Measurements from ENCODE around the gene CCDC15.
"Not testable (repeated sequence)": the region's sequence is repeated elsewhere in the genome, so short reads cannot be mapped to it uniquely, and the experiment has no call there.

The CCDC15 gene

DNA sequence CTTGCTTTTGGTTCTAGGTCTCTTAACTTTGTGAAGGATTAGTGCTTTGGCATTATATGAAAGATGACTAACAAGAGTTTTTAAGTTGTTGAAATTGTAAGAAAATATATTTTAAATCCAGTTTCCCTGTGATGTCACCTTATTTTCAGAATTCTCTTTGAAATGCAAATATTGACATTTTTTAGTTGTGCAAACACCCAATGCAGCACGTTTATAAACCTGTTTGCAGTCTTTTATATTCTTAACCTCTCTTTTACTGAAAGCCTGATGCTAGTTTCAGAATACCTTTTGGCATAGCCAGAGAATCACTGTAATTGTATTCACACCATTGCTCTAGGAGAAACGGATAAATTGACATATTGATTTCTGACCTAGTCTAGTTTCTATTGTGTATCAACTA, 66.3 kb downstream of the CCDC15 start:
- no peak overlapping the region for H3K4me2 ChIP-seq (ENCODE audit: low read length)
- H3K9ac ChIP-seq (ENCODE audit: low read depth, low read length), result no peak overlapping the region
- H3K9me3 ChIP-seq (replicated peaks; ENCODE audit: low read length), result no peaks in the 10 kb centered on the region
- no peaks in the 10 kb centered on the region for H3K36me3 ChIP-seq (ENCODE audit: insufficient read depth, low read length)
- H3K4me1 ChIP-seq (ENCODE audit: control insufficient read depth, insufficient read depth, low read length), result no peaks in the 10 kb centered on the region
- no peaks in the 10 kb centered on the region for H3K27me3 ChIP-seq (ENCODE audit: control insufficient read depth, insufficient read depth, low read length)
- no peak overlapping the region for H3K4me3 ChIP-seq (ENCODE audit: low read length)

GRCh38 chr11:125022551-125022950, 68.5 kb downstream of the CCDC15 start:
- Histone ChIP-seq H3K9me3 (replicated peaks; ENCODE audit: low read length) (no peaks in the 10 kb centered on the region), H3K27me3 (ENCODE audit: control insufficient read depth, insufficient read depth, low read length) (no peaks in the 10 kb centered on the region), H3K36me3 (ENCODE audit: insufficient read depth, low read length) (no peaks in the 10 kb centered on the region), H3K9ac (ENCODE audit: low read depth, low read length) (no peak overlapping the region), H3K4me3 (ENCODE audit: low read length) (no peak overlapping the region), H3K4me2 (ENCODE audit: low read length) (no peak overlapping the region), H3K4me1 (ENCODE audit: control insufficient read depth, insufficient read depth, low read length) (no peaks in the 10 kb centered on the region)

DNA sequence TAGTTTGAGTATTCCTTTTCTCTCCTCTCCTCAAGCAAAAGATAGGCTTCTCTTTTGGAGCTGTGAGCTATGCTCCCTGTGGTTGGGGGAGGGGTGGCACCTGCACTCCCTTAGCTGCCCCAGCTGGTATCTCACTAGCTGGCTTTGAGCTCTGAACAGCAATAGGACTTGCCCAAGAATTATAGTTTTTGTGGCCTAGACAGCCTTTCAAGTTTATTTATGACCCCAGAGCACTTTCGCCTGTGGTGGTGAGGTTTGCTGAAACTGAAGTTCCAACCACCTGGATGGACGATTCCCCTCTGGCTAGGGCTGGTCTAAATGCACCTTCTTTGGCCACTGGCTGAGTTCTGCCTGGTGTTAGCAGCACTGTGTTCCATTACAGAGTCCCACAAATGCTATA, 72.0 kb downstream of the CCDC15 start:
- Histone ChIP-seq H3K4me2 (ENCODE audit: low read length) (no peak overlapping the region), H3K27me3 (ENCODE audit: control insufficient read depth, insufficient read depth, low read length) (no peaks in the 10 kb centered on the region), H3K9ac (ENCODE audit: low read depth, low read length) (no peak overlapping the region), H3K4me3 (ENCODE audit: low read length) (no peak overlapping the region), H3K36me3 (ENCODE audit: insufficient read depth, low read length) (no peaks in the 10 kb centered on the region), H3K4me1 (ENCODE audit: control insufficient read depth, insufficient read depth, low read length) (no peaks in the 10 kb centered on the region), H3K9me3 (replicated peaks; ENCODE audit: low read length) (no peaks in the 10 kb centered on the region)

DNA sequence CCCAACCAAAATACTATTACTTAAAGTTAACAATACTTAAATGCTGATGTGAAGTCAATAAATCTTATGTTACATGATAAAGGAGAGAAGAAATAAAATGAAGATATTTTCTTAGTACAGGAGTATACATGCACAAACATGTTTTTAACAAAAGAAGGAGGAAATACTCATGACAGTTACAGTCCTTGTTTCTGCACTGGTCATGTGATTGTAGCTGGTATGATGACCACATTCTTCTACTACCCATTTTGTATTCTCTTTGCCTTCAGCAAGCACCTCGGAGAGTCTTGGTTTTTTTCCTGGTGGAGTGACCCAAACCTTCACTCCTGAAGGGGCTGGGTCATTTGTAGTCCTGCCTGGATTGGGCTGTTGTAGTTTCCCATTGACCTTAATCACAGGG, 75.4 kb downstream of the CCDC15 start:
- H3K9ac ChIP-seq (ENCODE audit: low read depth, low read length); H3K4me2 ChIP-seq (ENCODE audit: low read length); H3K27me3 ChIP-seq (ENCODE audit: control insufficient read depth, insufficient read depth, low read length); H3K36me3 ChIP-seq (ENCODE audit: insufficient read depth, low read length); H3K4me3 ChIP-seq (ENCODE audit: low read length); H3K9me3 ChIP-seq (replicated peaks; ENCODE audit: low read length); H3K4me1 ChIP-seq (ENCODE audit: control insufficient read depth, insufficient read depth, low read length): not testable (repeated sequence)

DNA sequence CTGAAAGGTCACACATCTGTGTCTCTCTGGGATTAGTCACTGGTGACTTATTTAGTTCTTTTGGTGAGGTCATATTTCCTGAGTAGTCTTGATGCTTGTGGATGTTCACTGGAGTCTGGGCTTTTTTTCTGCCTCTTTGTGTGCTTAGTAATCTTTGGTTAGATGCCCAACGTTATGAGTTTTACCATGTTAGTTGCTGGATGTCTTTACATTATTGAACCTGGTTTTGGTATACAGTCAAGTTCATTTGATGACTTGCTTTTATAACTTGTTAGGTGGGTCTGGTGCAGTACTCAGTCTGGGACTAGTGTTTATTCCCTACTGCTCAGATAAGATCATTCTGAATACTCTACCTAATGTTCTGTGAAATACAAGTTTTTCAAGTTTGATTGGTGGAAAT, 82.9 kb downstream of the CCDC15 start:
- Histone ChIP-seq H3K36me3 (ENCODE audit: insufficient read depth, low read length) (no peaks in the 10 kb centered on the region), H3K4me3 (ENCODE audit: low read length) (no peak overlapping the region), H3K27me3 (ENCODE audit: control insufficient read depth, insufficient read depth, low read length) (no peaks in the 10 kb centered on the region), H3K9me3 (replicated peaks; ENCODE audit: low read length) (no peaks in the 10 kb centered on the region), H3K4me2 (ENCODE audit: low read length) (peak overlapping the region; percentile 4), H3K9ac (ENCODE audit: low read depth, low read length) (no peak overlapping the region), H3K4me1 (ENCODE audit: control insufficient read depth, insufficient read depth, low read length) (peaks cover 7% of the 10 kb centered on the region)

- Histone ChIP-seq H3K4me1 (ENCODE audit: control insufficient read depth, insufficient read depth, low read length) (no peaks in the 10 kb centered on the region), H3K4me2 (ENCODE audit: low read length) (no peak overlapping the region), H3K9ac (ENCODE audit: low read depth, low read length) (no peak overlapping the region), H3K9me3 (replicated peaks; ENCODE audit: low read length) (no peaks in the 10 kb centered on the region), H3K4me3 (ENCODE audit: low read length) (no peak overlapping the region), H3K27me3 (ENCODE audit: control insufficient read depth, insufficient read depth, low read length) (no peaks in the 10 kb centered on the region), H3K36me3 (ENCODE audit: insufficient read depth, low read length) (no peaks in the 10 kb centered on the region)
Observed at GRCh38 chr11:125049164-125049792, 95.3 kb downstream of the CCDC15 start.

DNA sequence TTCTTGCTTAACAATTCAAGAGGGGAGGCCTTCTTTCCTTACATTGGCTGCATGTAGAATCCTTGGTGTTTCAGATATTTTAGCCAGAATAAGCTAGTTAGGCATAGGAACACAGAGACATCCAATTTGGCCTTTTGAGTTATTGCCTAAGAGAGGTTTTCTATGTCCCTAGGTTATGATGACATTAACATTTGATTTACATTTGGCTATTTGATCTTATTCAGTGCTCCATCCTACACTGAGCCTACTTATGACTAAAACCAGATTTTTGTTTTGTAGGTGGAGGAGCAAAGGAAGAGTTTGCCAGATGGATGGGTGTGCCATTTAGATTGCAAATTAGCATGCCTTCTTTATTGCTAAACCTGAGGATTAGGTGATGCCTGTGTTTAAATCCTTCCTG, 98.0 kb downstream of the CCDC15 start:
- no peak overlapping the region for H3K4me2 ChIP-seq (ENCODE audit: low read length)
- no peaks in the 10 kb centered on the region for H3K27me3 ChIP-seq (ENCODE audit: control insufficient read depth, insufficient read depth, low read length)
- no peaks in the 10 kb centered on the region for H3K4me1 ChIP-seq (ENCODE audit: control insufficient read depth, insufficient read depth, low read length)
- H3K9ac ChIP-seq (ENCODE audit: low read depth, low read length), result no peak overlapping the region
- no peak overlapping the region for H3K4me3 ChIP-seq (ENCODE audit: low read length)
- H3K36me3 ChIP-seq (ENCODE audit: insufficient read depth, low read length), result no peaks in the 10 kb centered on the region
- H3K9me3 ChIP-seq (replicated peaks; ENCODE audit: low read length), result no peaks in the 10 kb centered on the region

DNA sequence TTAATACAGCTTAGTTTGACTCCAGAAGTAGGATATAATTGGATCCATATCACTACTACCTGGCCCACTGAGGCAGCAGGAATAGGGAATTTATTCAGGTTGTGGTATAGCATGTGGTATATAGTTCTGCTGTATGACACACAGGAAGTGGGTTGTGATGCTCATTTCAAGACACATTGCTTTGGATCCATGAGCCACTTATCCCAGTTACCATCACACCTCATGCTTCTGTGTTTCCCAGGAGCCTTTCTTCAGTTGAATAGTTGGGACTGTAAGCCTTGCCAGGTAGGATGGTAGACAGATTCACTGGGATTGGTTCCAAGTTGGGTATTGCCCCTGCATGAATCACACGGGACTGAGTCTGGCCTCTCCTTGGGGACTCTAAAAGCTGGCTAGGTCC, 99.2 kb downstream of the CCDC15 start:
- no peaks in the 10 kb centered on the region for H3K9me3 ChIP-seq (replicated peaks; ENCODE audit: low read length)
- H3K4me3 ChIP-seq (ENCODE audit: low read length), result no peak overlapping the region
- no peaks in the 10 kb centered on the region for H3K27me3 ChIP-seq (ENCODE audit: control insufficient read depth, insufficient read depth, low read length)
- no peak overlapping the region for H3K9ac ChIP-seq (ENCODE audit: low read depth, low read length)
- H3K4me1 ChIP-seq (ENCODE audit: control insufficient read depth, insufficient read depth, low read length), result no peaks in the 10 kb centered on the region
- H3K4me2 ChIP-seq (ENCODE audit: low read length), result no peak overlapping the region
- H3K36me3 ChIP-seq (ENCODE audit: insufficient read depth, low read length), result no peaks in the 10 kb centered on the region

DNA sequence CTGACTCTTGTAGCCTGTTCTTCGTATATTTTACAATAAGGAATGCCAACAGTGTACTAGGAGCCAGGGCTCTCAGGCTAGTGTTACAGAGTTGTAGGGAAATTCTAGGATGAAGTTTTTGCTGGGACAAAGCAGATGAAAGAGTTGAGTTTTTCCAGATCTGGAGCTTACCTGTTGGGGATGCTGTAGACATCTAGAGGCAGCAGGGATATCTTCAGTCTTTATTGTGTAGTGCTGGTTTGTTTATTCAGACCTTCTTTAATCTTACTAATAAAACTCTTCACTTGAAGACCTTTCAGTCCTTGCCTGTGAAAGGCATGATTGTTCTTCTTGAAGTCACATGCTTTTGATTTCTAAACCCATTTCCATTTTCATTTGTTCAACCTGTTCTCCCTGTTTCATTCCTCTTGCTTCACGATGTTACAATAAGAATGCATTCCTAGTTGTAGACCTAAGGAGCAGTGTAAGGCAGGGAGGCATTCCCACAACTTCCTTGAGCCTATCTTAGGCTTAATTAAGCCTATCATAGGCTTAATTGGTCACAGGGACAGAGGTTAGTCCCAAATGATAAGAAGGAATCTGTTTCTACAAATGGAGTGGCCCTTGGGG, 101.2 kb downstream of the CCDC15 start:
- Histone ChIP-seq H3K36me3 (ENCODE audit: insufficient read depth, low read length) (no peaks in the 10 kb centered on the region), H3K9me3 (replicated peaks; ENCODE audit: low read length) (no peaks in the 10 kb centered on the region), H3K4me3 (ENCODE audit: low read length) (no peak overlapping the region), H3K27me3 (ENCODE audit: control insufficient read depth, insufficient read depth, low read length) (no peaks in the 10 kb centered on the region), H3K4me1 (ENCODE audit: control insufficient read depth, insufficient read depth, low read length) (no peaks in the 10 kb centered on the region), H3K4me2 (ENCODE audit: low read length) (no peak overlapping the region), H3K9ac (ENCODE audit: low read depth, low read length) (no peak overlapping the region)

GRCh38 chr11:125056111-125056510, 102.1 kb downstream of the CCDC15 start:
- not testable (repeated sequence) for H3K9ac ChIP-seq (ENCODE audit: low read depth, low read length); H3K4me1 ChIP-seq (ENCODE audit: control insufficient read depth, insufficient read depth, low read length); H3K4me2 ChIP-seq (ENCODE audit: low read length); H3K4me3 ChIP-seq (ENCODE audit: low read length); H3K9me3 ChIP-seq (replicated peaks; ENCODE audit: low read length); H3K36me3 ChIP-seq (ENCODE audit: insufficient read depth, low read length); H3K27me3 ChIP-seq (ENCODE audit: control insufficient read depth, insufficient read depth, low read length)

GRCh38 chr11:125056931-125057692, 103.1 kb downstream of the CCDC15 start:
- Histone ChIP-seq H3K36me3 (ENCODE audit: insufficient read depth, low read length) (no peaks in the 10 kb centered on the region), H3K4me3 (ENCODE audit: low read length) (no peak overlapping the region), H3K9ac (ENCODE audit: low read depth, low read length) (no peak overlapping the region), H3K4me1 (ENCODE audit: control insufficient read depth, insufficient read depth, low read length) (no peaks in the 10 kb centered on the region), H3K27me3 (ENCODE audit: control insufficient read depth, insufficient read depth, low read length) (no peaks in the 10 kb centered on the region), H3K4me2 (ENCODE audit: low read length) (no peak overlapping the region), H3K9me3 (replicated peaks; ENCODE audit: low read length) (no peaks in the 10 kb centered on the region)

DNA sequence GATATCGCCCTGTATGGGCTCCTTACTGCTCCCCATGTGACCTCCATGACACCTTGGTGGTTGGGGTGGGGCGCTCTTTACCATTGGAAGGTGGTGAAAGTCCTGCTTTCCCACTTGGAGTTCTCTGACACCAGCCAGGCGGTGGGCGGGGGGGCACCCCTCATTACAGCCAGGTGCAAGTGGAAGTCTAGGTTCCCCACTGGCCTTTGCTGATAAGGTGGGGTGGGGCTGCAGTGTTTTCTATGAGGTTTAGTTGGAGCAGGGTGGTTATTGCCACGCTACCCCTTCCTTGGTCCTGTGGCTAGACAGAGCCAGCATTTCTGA, 103.7 kb downstream of the CCDC15 start:
- no peaks in the 10 kb centered on the region for H3K27me3 ChIP-seq (ENCODE audit: control insufficient read depth, insufficient read depth, low read length)
- H3K9me3 ChIP-seq (replicated peaks; ENCODE audit: low read length), result no peaks in the 10 kb centered on the region
- H3K9ac ChIP-seq (ENCODE audit: low read depth, low read length), result no peak overlapping the region
- no peak overlapping the region for H3K4me3 ChIP-seq (ENCODE audit: low read length)
- no peaks in the 10 kb centered on the region for H3K4me1 ChIP-seq (ENCODE audit: control insufficient read depth, insufficient read depth, low read length)
- no peak overlapping the region for H3K4me2 ChIP-seq (ENCODE audit: low read length)
- H3K36me3 ChIP-seq (ENCODE audit: insufficient read depth, low read length), result no peaks in the 10 kb centered on the region
